ENCODE data around the gene P4HA1.

Gene P4HA1

GRCh38 chr10:72976886-72977285 lies 119.8 kb downstream of the P4HA1 start:
- DNase-seq, result no peak

Measured in NCI-H2171 treated with DMSO at 0.1 percent for 48 hours (cell line).